BJ (cell line): ENCODE measurements around the gene NUP54. TPM values are rescaled to one million over a fixed set of nuclear protein-coding genes. Genes with fewer than 3 reads are reported as not detected.

ENCODE experiments used
- CTCF ChIA-PET: fragments of 350-600 bp; formaldehyde crosslinking; extraction: SDS; loops from one replicate; lab custom pipeline; 2021; ENCODE audit warnings: antibody characterized with exemption, inconsistent platforms; lab: Yijun Ruan, JAX
- POLR2A ChIA-PET: fragments of 300-600 bp; sonication (Branson Sonifier 250); formaldehyde crosslinking; extraction: SDS; loops from one replicate; lab custom pipeline; 2021; ENCODE audit warnings: antibody characterized with exemption; lab: Charles Lee
- DNase-seq: peaks from one replicate; pipeline ENCODE4 v3.0.0-alpha.2; 2011; ENCODE audit warnings: low read depth
- H3K27me3 ChIP-seq: 2 replicates; pipeline ENCODE4 v1.6.0; 2011; ENCODE audit warnings: low read length; ENCODE audit not compliant: control insufficient read depth, insufficient read depth
- H3K36me3 ChIP-seq: 2 replicates; pipeline ENCODE4 v1.5.1; 2011; ENCODE audit warnings: low read length; ENCODE audit not compliant: control insufficient read depth, insufficient read depth
- H3K4me3 ChIP-seq: 2 replicates; pipeline ENCODE4 v1.5.1; 2011; ENCODE audit warnings: low read depth, mild to moderate bottlenecking, control low read depth, low read length
- CTCF ChIP-seq: IDR thresholded peaks from 2 replicates; pipeline ENCODE4 v1.5.1; 2011; ENCODE audit warnings: low read depth, mild to moderate bottlenecking, control low read depth, inconsistent platforms, low read length, moderate library complexity; ENCODE audit not compliant: insufficient read depth
- polyA plus RNA-seq: library from polyadenylated mRNA; depleted of rRNA; stranded (reverse); fragments of >200 nt; gene quantifications from 2 replicates; pipeline ENCODE4 v1.2.3, GENCODE V29; 2011

NUP54 gene
- polyA plus RNA-seq, 1 experiment: 19.4 TPM

GRCh38 chr4:76125816-76126215 is 22.4 kb downstream of the NUP54 start:
- H3K4me3 ChIP-seq: no peak overlapping the region
- ChIA-PET CTCF (no interaction called here), POLR2A (no interaction called here)
- no peaks in the 10 kb centered on the region for H3K27me3 ChIP-seq
- no peak for DNase-seq
- no peak for TF ChIP-seq CTCF
- H3K36me3 ChIP-seq: no peaks in the 10 kb centered on the region

- Histone ChIP-seq H3K36me3 (no peaks in the 10 kb centered on the region; the same call in 1 of the 2 replicates), H3K4me3 (no peak overlapping the region), H3K27me3 (no peaks in the 10 kb centered on the region)
- CTCF ChIA-PET: no interaction called here
- no peak for DNase-seq
- POLR2A ChIA-PET: no interaction called here
- no peak for TF ChIP-seq CTCF
Measured at GRCh38 chr4:76120199-76120598, 28.0 kb downstream of the NUP54 start.

GRCh38 chr4:76117536-76117935 is 30.7 kb downstream of the NUP54 start:
- ChIA-PET POLR2A (no interaction called here), CTCF (no interaction called here)
- DNase-seq: no peak
- Histone ChIP-seq H3K4me3 (no peak overlapping the region), H3K27me3 (no peaks in the 10 kb centered on the region), H3K36me3 (no peaks in the 10 kb centered on the region; the same call in none of the 2 replicates)
- TF ChIP-seq CTCF: no peak

GRCh38 chr4:76116821-76117220 is 31.4 kb downstream of the NUP54 start:
- ChIA-PET POLR2A (no interaction called here), CTCF (no interaction called here)
- no peak for TF ChIP-seq CTCF
- no peak overlapping the region for H3K4me3 ChIP-seq
- no peak for DNase-seq
- H3K27me3 ChIP-seq: no peaks in the 10 kb centered on the region
- no peaks in the 10 kb centered on the region; the same call in none of the 2 replicates for H3K36me3 ChIP-seq

- Histone ChIP-seq H3K27me3 (peaks cover 3% of the 10 kb centered on the region; the same call in 1 of the 2 replicates), H3K36me3 (no peaks in the 10 kb centered on the region), H3K4me3 (no peak overlapping the region)
- ChIA-PET POLR2A (interaction anchor here (0.6 kb wide), 1 partner anchor 192 kb away, joined by 3 read pairs; no protein-coding TSS in a partner anchor), CTCF (interaction anchor here (1.0 kb wide), 1 partner anchor 113 kb away, joined by 3 read pairs; no protein-coding TSS in a partner anchor)
- no peak for TF ChIP-seq CTCF
- no peak for DNase-seq
Measured at GRCh38 chr4:76108467-76109181, 39.6 kb downstream of the NUP54 start.
